ENCODE results near the gene SEMA5A.

The SEMA5A gene

GRCh38 chr5:9263656-9264055, 282.2 kb downstream of the SEMA5A start:
- no peak for TF ChIP-seq CTCF (IDR thresholded peaks at IDR 0.05)
- Histone ChIP-seq H3K4me1 (ENCODE audit: control insufficient read depth in 1 of 2, insufficient read depth in 1 of 2, low read depth in 1 of 2, low read length in 1 of 2) (no peaks in the 10 kb centered on the region), H3K27me3 (no peaks in the 10 kb centered on the region), H3K4me3 (ENCODE audit: low read depth in 1 of 2, low read length in 1 of 2) (no peak overlapping the region), H3K36me3 (no peaks in the 10 kb centered on the region), H3K27ac (no peak overlapping the region), H3K9me3 (no peaks in the 10 kb centered on the region)

DNA sequence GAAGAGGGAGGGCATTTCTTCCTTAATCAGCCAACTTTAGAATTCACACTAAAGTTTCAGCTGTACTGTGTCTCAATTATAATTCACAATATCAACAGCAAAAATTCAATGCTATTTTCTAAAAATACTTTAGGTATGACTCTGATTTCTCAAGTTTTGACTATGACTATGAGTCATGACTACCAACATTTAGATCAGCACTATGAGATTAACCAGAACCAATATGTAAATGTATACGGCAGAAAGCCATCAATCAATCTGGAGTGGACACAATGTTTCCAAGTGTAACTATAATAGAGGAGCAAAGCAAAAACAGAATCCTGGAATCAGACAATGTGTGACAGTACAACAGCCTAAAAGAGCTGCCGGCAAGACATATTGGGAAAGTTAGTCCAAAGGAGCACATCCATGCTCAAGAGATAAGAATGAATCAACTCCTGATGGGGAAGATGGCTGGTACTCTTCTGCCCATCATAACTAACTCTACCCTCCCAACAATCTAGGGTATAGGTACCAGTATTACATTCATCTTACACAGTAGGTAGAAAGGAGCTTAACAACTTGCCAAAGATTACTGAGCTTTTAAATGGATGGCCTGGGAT, 294.4 kb downstream of the SEMA5A start:
- Histone ChIP-seq H3K27me3 (no peaks in the 10 kb centered on the region), H3K9me3 (no peaks in the 10 kb centered on the region), H3K27ac (no peak overlapping the region), H3K4me3 (ENCODE audit: low read depth in 1 of 2, low read length in 1 of 2) (no peak overlapping the region), H3K36me3 (no peaks in the 10 kb centered on the region), H3K4me1 (ENCODE audit: control insufficient read depth in 1 of 2, insufficient read depth in 1 of 2, low read depth in 1 of 2, low read length in 1 of 2) (no peaks in the 10 kb centered on the region)
- no peak for TF ChIP-seq CTCF (IDR thresholded peaks at IDR 0.05)

- H3K9me3 ChIP-seq = no peaks in the 10 kb centered on the region
- no peak overlapping the region for H3K27ac ChIP-seq
- no peaks in the 10 kb centered on the region for H3K4me1 ChIP-seq (ENCODE audit: control insufficient read depth in 1 of 2, insufficient read depth in 1 of 2, low read depth in 1 of 2, low read length in 1 of 2)
- no peaks in the 10 kb centered on the region for H3K36me3 ChIP-seq
- no peak for TF ChIP-seq CTCF (IDR thresholded peaks at IDR 0.05)
- no peaks in the 10 kb centered on the region for H3K27me3 ChIP-seq
- no peak overlapping the region for H3K4me3 ChIP-seq (ENCODE audit: low read depth in 1 of 2, low read length in 1 of 2)
Observed at GRCh38 chr5:9249231-9249630, 296.6 kb downstream of the SEMA5A start.

GRCh38 chr5:9245071-9245470, 300.8 kb downstream of the SEMA5A start:
- Histone ChIP-seq H3K36me3 (no peaks in the 10 kb centered on the region), H3K4me1 (ENCODE audit: control insufficient read depth in 1 of 2, insufficient read depth in 1 of 2, low read depth in 1 of 2, low read length in 1 of 2) (no peaks in the 10 kb centered on the region), H3K27me3 (no peaks in the 10 kb centered on the region), H3K27ac (no peak overlapping the region), H3K9me3 (no peaks in the 10 kb centered on the region), H3K4me3 (ENCODE audit: low read depth in 1 of 2, low read length in 1 of 2) (no peak overlapping the region)
- no peak for TF ChIP-seq CTCF (IDR thresholded peaks at IDR 0.05)

GRCh38 chr5:9244417-9244816, 301.5 kb downstream of the SEMA5A start:
- no peaks in the 10 kb centered on the region for H3K4me1 ChIP-seq (ENCODE audit: control insufficient read depth in 1 of 2, insufficient read depth in 1 of 2, low read depth in 1 of 2, low read length in 1 of 2)
- no peaks in the 10 kb centered on the region for H3K36me3 ChIP-seq
- no peaks in the 10 kb centered on the region for H3K27me3 ChIP-seq
- H3K27ac ChIP-seq = no peak overlapping the region
- no peak overlapping the region for H3K4me3 ChIP-seq (ENCODE audit: low read depth in 1 of 2, low read length in 1 of 2)
- no peaks in the 10 kb centered on the region for H3K9me3 ChIP-seq
- TF ChIP-seq CTCF (IDR thresholded peaks at IDR 0.05) = no peak

All from neutrophil (primary cell).